Smooth muscle cell (in vitro differentiated cells): ENCODE data around the gene EEF1G. TPM values are rescaled to one million over a fixed set of nuclear protein-coding genes. Genes with fewer than 3 reads are reported as not detected.

Experiments
- DNase-seq: peaks from one replicate; lab custom pipeline; 2025; ENCODE audit not compliant: unreplicated experiment; lab: John Stamatoyannopoulos, UW
- H2AFZ ChIP-seq: fragments of 200-600 bp; sonication (generic); 2 replicates; pipeline ENCODE4 v1.6.0; 2016; ENCODE audit warnings: antibody characterized with exemption, low read depth, mild to moderate bottlenecking
- H3F3A ChIP-seq: fragments of 200-600 bp; sonication (generic); 2 replicates; pipeline ENCODE4 v1.6.0; 2017; ENCODE audit warnings: antibody characterized with exemption, low read depth
- H3K27ac ChIP-seq: fragments of 200-600 bp; sonication (generic); 2 replicates; pipeline ENCODE4 v1.5.1; 2016; ENCODE audit warnings: low read depth, mild to moderate bottlenecking
- H3K27me3 ChIP-seq: fragments of 200-600 bp; sonication (generic); 2 replicates; pipeline ENCODE4 v1.6.1; 2016; ENCODE audit warnings: low read depth, mild to moderate bottlenecking
- H3K36me3 ChIP-seq: fragments of 200-600 bp; sonication (generic); 2 replicates; pipeline ENCODE4 v1.5.1; 2016; ENCODE audit warnings: low read depth
- H3K4me1 ChIP-seq: fragments of 200-600 bp; sonication (generic); 2 replicates; pipeline ENCODE4 v1.5.1; 2016; ENCODE audit warnings: low read depth
- H3K4me2 ChIP-seq: fragments of 200-600 bp; sonication (generic); 2 replicates; pipeline ENCODE4 v1.6.0; 2016; ENCODE audit warnings: mild to moderate bottlenecking
- H3K4me3 ChIP-seq: fragments of 200-600 bp; sonication (generic); 2 replicates; pipeline ENCODE4 v1.5.1; 2016; ENCODE audit warnings: mild to moderate bottlenecking
- H3K79me2 ChIP-seq: fragments of 200-600 bp; sonication (generic); 2 replicates; pipeline ENCODE4 v1.6.0; 2016; ENCODE audit warnings: low read depth, mild to moderate bottlenecking
- H3K9ac ChIP-seq: fragments of 200-600 bp; sonication (generic); 2 replicates; pipeline ENCODE4 v1.6.0; 2016; ENCODE audit warnings: low read depth
- H3K9me3 ChIP-seq: fragments of 200-600 bp; sonication (generic); replicated peaks from 2 replicates; pipeline ENCODE4 v1.5.1; 2016; ENCODE audit warnings: low read depth
- H4K20me1 ChIP-seq: fragments of 200-600 bp; sonication (generic); 2 replicates; pipeline ENCODE4 v1.6.0; 2016; ENCODE audit warnings: low read depth
- CTCF ChIP-seq: fragments of 200-600 bp; sonication (generic); IDR thresholded peaks from 2 replicates; pipeline ENCODE4 v1.5.1; 2017; ENCODE audit warnings: borderline replicate concordance, mild to moderate bottlenecking, antibody characterized with exemption; ENCODE audit not compliant: insufficient read depth, poor library complexity, severe bottlenecking
- WGBS: methylation state at CpG from one replicate; pipeline ENCODE4 v1.1.7; 2016; ENCODE audit warnings: low lambda C conversion rate; 5-methylcytosine and 5-hydroxymethylcytosine counted together
- polyA plus RNA-seq: library from polyadenylated mRNA; unstranded; fragments of >200 nt; fragmentation: Nextera tagmentation; extraction: Ambion mirVana; gene quantifications from 2 replicates; pipeline ENCODE4 v1.2.1, GENCODE V29; 2016
- total RNA-seq: library from RNA; depleted of rRNA; stranded (reverse); fragments of >200 nt; gene quantifications from 2 replicates; pipeline ENCODE4 v1.2.3, GENCODE V29; 2014

Gene EEF1G
- total and polyA plus RNA-seq, 2 experiments from 2014 or later, result 433 to 773 TPM

- no peaks in the 10 kb centered on the region for H3K9me3 ChIP-seq
- no peak for DNase-seq
- H3K4me3 ChIP-seq, result no peak overlapping the region
- no peak for TF ChIP-seq CTCF
- peaks cover 5% of the 10 kb centered on the region for H3F3A ChIP-seq
- peaks cover 10% of the 10 kb centered on the region for H3K79me2 ChIP-seq
- WGBS, result 92% methylated on average over 17 of the region's 18 CpGs
- no peaks in the 10 kb centered on the region for H3K4me1 ChIP-seq
- H3K27me3 ChIP-seq, result no peaks in the 10 kb centered on the region
- H3K9ac ChIP-seq, result no peak overlapping the region
- peaks cover 3% of the 10 kb centered on the region for H3K36me3 ChIP-seq
- H2AFZ ChIP-seq, result no peak overlapping the region
- H3K27ac ChIP-seq, result no peak overlapping the region
- no peak overlapping the region for H3K4me2 ChIP-seq
- H4K20me1 ChIP-seq, result no peaks in the 10 kb centered on the region
These were observed 7.4 kb upstream of the EEF1G start for GRCh38 chr11:62580959-62581715.

- no peaks in the 10 kb centered on the region for H3K9me3 ChIP-seq
- no peak overlapping the region for H3K27ac ChIP-seq
- H3K4me3 ChIP-seq, result no peak overlapping the region
- H3K4me2 ChIP-seq, result no peak overlapping the region
- H3F3A ChIP-seq, result peaks cover 5% of the 10 kb centered on the region
- H3K36me3 ChIP-seq, result peaks cover 3% of the 10 kb centered on the region
- H3K27me3 ChIP-seq, result no peaks in the 10 kb centered on the region
- TF ChIP-seq CTCF, result no peak
- no peaks in the 10 kb centered on the region for H3K4me1 ChIP-seq
- H3K9ac ChIP-seq, result no peak overlapping the region
- WGBS, result 96% methylated on average over 2 of the region's 2 CpGs
- no peaks in the 10 kb centered on the region for H4K20me1 ChIP-seq
- no peak overlapping the region for H2AFZ ChIP-seq
- H3K79me2 ChIP-seq, result peaks cover 29% of the 10 kb centered on the region
- no peak for DNase-seq
These were observed 5.6 kb upstream of the EEF1G start for GRCh38 chr11:62579252-62579651.

- H3K4me2 ChIP-seq, result no peak overlapping the region
- H3K27me3 ChIP-seq, result no peaks in the 10 kb centered on the region
- H3K4me1 ChIP-seq, result no peaks in the 10 kb centered on the region
- H3K36me3 ChIP-seq, result peaks cover 3% of the 10 kb centered on the region
- peaks cover 5% of the 10 kb centered on the region for H3F3A ChIP-seq
- no peak overlapping the region for H2AFZ ChIP-seq
- no peak for TF ChIP-seq CTCF
- H4K20me1 ChIP-seq, result no peaks in the 10 kb centered on the region
- no peak for DNase-seq
- H3K27ac ChIP-seq, result no peak overlapping the region
- 99% methylated on average over 11 of the region's 11 CpGs for whole genome bisulfite sequencing
- no peaks in the 10 kb centered on the region for H3K9me3 ChIP-seq
- no peak overlapping the region for H3K4me3 ChIP-seq
- H3K79me2 ChIP-seq, result peaks cover 30% of the 10 kb centered on the region
- H3K9ac ChIP-seq, result no peak overlapping the region
These were observed 4.8 kb upstream of the EEF1G start for GRCh38 chr11:62578541-62578940.
